Neuronal stem cell (in vitro differentiated cells): ENCODE measurements around the gene PTGR1.

ENCODE experiments used
- DNase-seq: peaks from one replicate; pipeline ENCODE4 v3.0.0-alpha.2; 2013; ENCODE audit warnings: low spot score
- H2AFZ ChIP-seq: one replicate; pipeline ENCODE4 v1.6.1; 2013; ENCODE audit warnings: mild to moderate bottlenecking, low read length, inconsistent platforms
- H2AK5ac ChIP-seq: 2 replicates; pipeline ENCODE4 v1.6.1; 2013; ENCODE audit warnings: low read depth, mild to moderate bottlenecking, inconsistent platforms, low read length, moderate library complexity, mixed read lengths
- H2BK120ac ChIP-seq: 2 replicates; pipeline ENCODE4 v1.6.1; 2013; ENCODE audit warnings: low read depth, mild to moderate bottlenecking, inconsistent platforms, low read length, moderate library complexity, mixed read lengths
- H2BK12ac ChIP-seq: one replicate; pipeline ENCODE4 v1.6.1; 2013; ENCODE audit warnings: low read length, inconsistent platforms
- H2BK15ac ChIP-seq: 2 replicates; pipeline ENCODE4 v1.6.1; 2013; ENCODE audit warnings: mild to moderate bottlenecking, low read length, inconsistent platforms, mixed read lengths
- H2BK5ac ChIP-seq: one replicate; pipeline ENCODE4 v1.6.1; 2013; ENCODE audit warnings: inconsistent platforms, mild to moderate bottlenecking, low read length, moderate library complexity
- H3K14ac ChIP-seq: one replicate; pipeline ENCODE4 v1.6.1; 2013; ENCODE audit warnings: low read length, inconsistent platforms
- H3K18ac ChIP-seq: 2 replicates; pipeline ENCODE4 v1.6.1; 2013; ENCODE audit warnings: low read length, inconsistent platforms
- H3K23ac ChIP-seq: 2 replicates; pipeline ENCODE4 v1.6.1; 2013; ENCODE audit warnings: low read depth, mild to moderate bottlenecking, mixed read lengths, low read length, inconsistent platforms; ENCODE audit not compliant: poor library complexity
- H3K27ac ChIP-seq: replicated peaks from 3 replicates; pipeline ENCODE4 v1.5.1; 2013; ENCODE audit warnings: low read length, inconsistent platforms
- H3K27me3 ChIP-seq, 3 experiments: 2 replicates each; pipeline ENCODE4 v1.6.1; 2013; ENCODE audit warnings: low read length in 3 of 3, mild to moderate bottlenecking in 2 of 3, inconsistent platforms in 1 of 3, low read depth in 1 of 3, mixed read lengths in 1 of 3, moderate library complexity in 1 of 3; ENCODE audit not compliant: control insufficient read depth in 3 of 3, insufficient read depth in 3 of 3
- H3K36me3 ChIP-seq, 2 donors: replicated peaks in 1 of 2; 2 replicates each; pipeline ENCODE4 v1.6.1; 2013; ENCODE audit warnings: low read length in 2 of 2; ENCODE audit not compliant: control insufficient read depth in 2 of 2, insufficient read depth in 2 of 2
- H3K4ac ChIP-seq: 2 replicates; pipeline ENCODE4 v1.6.1; 2013; ENCODE audit warnings: inconsistent platforms, mild to moderate bottlenecking, low read length, moderate library complexity
- H3K4me1 ChIP-seq, 2 donors: 1 replicate in 1 of 2; 2 replicates in 1 of 2; pipeline ENCODE4 v1.6.1; 2013; ENCODE audit warnings: low read length in 2 of 2, low read depth in 1 of 2; ENCODE audit not compliant: control insufficient read depth in 2 of 2, insufficient read depth in 1 of 2
- H3K4me2 ChIP-seq: one replicate; pipeline ENCODE4 v1.6.1; 2013; ENCODE audit warnings: mild to moderate bottlenecking, low read length, inconsistent platforms; ENCODE audit not compliant: insufficient read depth, poor library complexity, severe bottlenecking
- H3K4me3 ChIP-seq, 2 donors: 2 replicates each; pipeline ENCODE4 v1.5.1; 2013; ENCODE audit warnings: low read length in 2 of 2, mild to moderate bottlenecking in 2 of 2, inconsistent platforms in 1 of 2, moderate library complexity in 1 of 2
- H3K79me1 ChIP-seq: one replicate; pipeline ENCODE4 v1.6.1; 2013; ENCODE audit warnings: low read depth, mild to moderate bottlenecking, inconsistent platforms, low read length, moderate library complexity
- H3K9ac ChIP-seq: one replicate; pipeline ENCODE4 v1.6.1; 2013; ENCODE audit warnings: mild to moderate bottlenecking, low read depth, low read length, inconsistent platforms; ENCODE audit not compliant: poor library complexity
- H3K9me3 ChIP-seq, 2 donors: replicated peaks in 1 of 2; 2 replicates each; pipeline versions ENCODE3 to v1.6.1; 2013; ENCODE audit warnings: low read length in 2 of 2, mild to moderate bottlenecking in 2 of 2, inconsistent platforms in 1 of 2, low read depth in 1 of 2, mixed read lengths in 1 of 2, moderate library complexity in 1 of 2; ENCODE audit not compliant: control insufficient read depth in 2 of 2, insufficient read depth in 1 of 2
- H4K8ac ChIP-seq: one replicate; pipeline ENCODE4 v1.6.1; 2013; ENCODE audit warnings: low read depth, mild to moderate bottlenecking, inconsistent platforms, low read length, moderate library complexity
- H4K91ac ChIP-seq: one replicate; pipeline ENCODE4 v1.6.1; 2013; ENCODE audit warnings: low read length, low read depth, mild to moderate bottlenecking, inconsistent platforms; ENCODE audit not compliant: poor library complexity
- WGBS, 2 donors: extraction: QIAGEN DNeasy Blood & Tissue Kit; methylation state at CpG; one replicate each; pipeline ENCODE4 v1.1.7; 2013; ENCODE audit warnings: missing lambda C conversion rate in 2 of 2, mixed read lengths in 1 of 2; ENCODE audit not compliant: insufficient read length in 2 of 2, insufficient replicate concordance in 1 of 2; ENCODE audit errors: extremely low coverage in 2 of 2; 5-methylcytosine and 5-hydroxymethylcytosine counted together

PTGR1 gene

GRCh38 chr9:111604054-111604615, 4.7 kb upstream of the PTGR1 start:
- WGBS, 2 donors: no CpG with 5 or more reads among the region's 16 CpGs
- Histone ChIP-seq H2BK120ac (no peak overlapping the region), H3K36me3 (no peaks in the 10 kb centered on the region), H2AFZ (peak overlapping the region; percentile 56), H4K91ac (no peak overlapping the region), H3K4ac (no peak overlapping the region), H3K27me3 (peaks cover 0 to 8% (median 0%) of the 10 kb centered on the region in 3 experiments), H3K27ac (no peak overlapping the region), H3K79me1 (no peaks in the 10 kb centered on the region), H3K14ac (no peak overlapping the region), H3K4me3 (no peak overlapping the region), H3K18ac (no peak overlapping the region), H3K23ac (no peak overlapping the region), H3K4me1 (peaks cover 0 to 6% of the 10 kb centered on the region in 2 donors), H3K4me2 (no peak overlapping the region), H3K9ac (no peak overlapping the region), H3K9me3 (no peaks in the 10 kb centered on the region), H2BK12ac (no peak overlapping the region), H4K8ac (no peak overlapping the region), H2BK15ac (no peak overlapping the region), H2BK5ac (no peak overlapping the region), H2AK5ac (no peak overlapping the region)
- DNase-seq: no peak

- WGBS, 2 donors: no CpG with 5 or more reads among the region's 4 CpGs
- H3K4me1 ChIP-seq: peaks cover 0 to 6% of the 10 kb centered on the region in 2 donors
- no peaks in the 10 kb centered on the region for H3K36me3 ChIP-seq
- no peak overlapping the region for H3K4me3 ChIP-seq
- DNase-seq: no peak
- no peak overlapping the region for H2BK120ac ChIP-seq
- no peak overlapping the region for H3K18ac ChIP-seq
- no peak overlapping the region for H3K14ac ChIP-seq
- no peak overlapping the region for H3K4ac ChIP-seq
- H3K9me3 ChIP-seq: no peaks in the 10 kb centered on the region
- no peak overlapping the region for H4K8ac ChIP-seq
- peaks cover 0 to 11% (median 0%) of the 10 kb centered on the region in 3 experiments for H3K27me3 ChIP-seq
- no peak overlapping the region for H2BK12ac ChIP-seq
- H3K27ac ChIP-seq: no peak overlapping the region
- no peak overlapping the region for H2AK5ac ChIP-seq
- H3K23ac ChIP-seq: no peak overlapping the region
- H2AFZ ChIP-seq: no peak overlapping the region
- H4K91ac ChIP-seq: no peak overlapping the region
- no peaks in the 10 kb centered on the region for H3K79me1 ChIP-seq
- no peak overlapping the region for H3K9ac ChIP-seq
- no peak overlapping the region for H2BK5ac ChIP-seq
- H2BK15ac ChIP-seq: no peak overlapping the region
- no peak overlapping the region for H3K4me2 ChIP-seq
These were observed 3.6 kb upstream of the PTGR1 start for GRCh38 chr9:111603041-111603440.

- Histone ChIP-seq H3K79me1 (no peaks in the 10 kb centered on the region), H2BK12ac (no peak overlapping the region), H3K23ac (no peak overlapping the region), H3K4ac (no peak overlapping the region), H2AK5ac (no peak overlapping the region), H3K4me1 (peaks cover 0 to 6% of the 10 kb centered on the region in 2 donors), H3K27me3 (peaks cover 0 to 11% (median 0%) of the 10 kb centered on the region in 3 experiments), H3K4me2 (no peak overlapping the region), H3K27ac (no peak overlapping the region), H2BK120ac (no peak overlapping the region), H3K9ac (no peak overlapping the region), H3K18ac (no peak overlapping the region), H3K9me3 (no peaks in the 10 kb centered on the region), H4K91ac (no peak overlapping the region), H3K36me3 (peaks cover 2 to 5% of the 10 kb centered on the region in 2 donors), H2BK5ac (no peak overlapping the region), H4K8ac (no peak overlapping the region), H2AFZ (no peak overlapping the region), H2BK15ac (no peak overlapping the region), H3K4me3 (no peak overlapping the region), H3K14ac (no peak overlapping the region)
- no CpG with 5 or more reads among the region's 10 CpGs for WGBS, 2 donors
- DNase-seq: no peak
These were observed 2.0 kb upstream of the PTGR1 start for GRCh38 chr9:111601237-111602018.

GRCh38 chr9:111599955-111600343, 502 bp upstream of the PTGR1 start:
- H3K9ac ChIP-seq: no peak overlapping the region
- H3K27me3 ChIP-seq: peaks cover 0 to 11% (median 0%) of the 10 kb centered on the region in 3 experiments
- H3K4me1 ChIP-seq: peaks cover 0 to 6% of the 10 kb centered on the region in 2 donors
- no peak overlapping the region for H2BK120ac ChIP-seq
- peak overlapping the region; percentile 68 for H2BK15ac ChIP-seq
- H2AFZ ChIP-seq: peak overlapping the region; percentile 87
- H2AK5ac ChIP-seq: peak overlapping the region; percentile 95
- H3K4me3 ChIP-seq: peak overlapping the region in 1 of 2 donors; percentile 87
- peak overlapping the region; percentile 52 for H4K8ac ChIP-seq
- H2BK12ac ChIP-seq: peak overlapping the region; percentile 93
- peak overlapping the region; percentile 60 for H3K4me2 ChIP-seq
- H3K18ac ChIP-seq: peak overlapping the region; percentile 83
- peak overlapping the region; percentile 19 for H4K91ac ChIP-seq
- no CpG with 5 or more reads among the region's 17 CpGs for WGBS, 2 donors
- H3K79me1 ChIP-seq: no peaks in the 10 kb centered on the region
- H3K23ac ChIP-seq: peak overlapping the region; percentile 61
- no peak overlapping the region for H3K4ac ChIP-seq
- H3K27ac ChIP-seq: no peak overlapping the region
- H3K14ac ChIP-seq: no peak overlapping the region
- H3K9me3 ChIP-seq: no peaks in the 10 kb centered on the region
- no peak for DNase-seq
- peaks cover 10 to 13% of the 10 kb centered on the region in 2 donors for H3K36me3 ChIP-seq
- peak overlapping the region; percentile 72 for H2BK5ac ChIP-seq
